Measurements from ENCODE around the gene CELF2. TPM values are rescaled to one million over a fixed set of nuclear protein-coding genes. Genes with fewer than 3 reads are reported as not detected.

Gene CELF2
- total and polyA plus RNA-seq, 9 of the 15 experiments (the other 6 are each of a cell fraction or from before 2014, with no cell fraction given): 4.0 to 20.3 (median 11.1) TPM

DNA sequence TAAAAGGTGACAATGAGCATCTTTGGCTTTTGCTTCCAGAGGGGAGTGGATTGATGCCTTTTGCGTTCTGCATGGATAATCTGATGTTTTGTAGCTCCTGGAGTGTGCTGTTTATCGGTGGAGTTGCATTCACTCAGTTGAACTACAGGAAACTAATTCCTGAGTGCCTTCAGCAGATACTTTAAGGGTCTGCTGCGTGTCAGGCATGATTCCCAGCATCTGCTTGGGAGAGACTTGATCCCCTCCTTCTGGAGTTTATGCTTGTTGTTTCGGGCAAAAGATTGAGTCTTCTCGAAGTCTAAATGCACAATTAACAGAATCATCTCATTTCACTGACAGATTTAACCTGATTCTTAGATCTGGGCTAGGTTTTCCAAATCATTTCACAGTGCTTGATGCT is 46.2 kb downstream of the CELF2 start:
- CTCF ChIA-PET (ENCODE audit: low intra/inter-chr PET ratio): no interaction called here
- Histone ChIP-seq H3K4me2 (ENCODE audit: insufficient read depth, low read length) (no peak overlapping the region), H2AFZ (ENCODE audit: low read depth, low read length) (no peak overlapping the region)
- TF ChIP-seq, protein P1, sequence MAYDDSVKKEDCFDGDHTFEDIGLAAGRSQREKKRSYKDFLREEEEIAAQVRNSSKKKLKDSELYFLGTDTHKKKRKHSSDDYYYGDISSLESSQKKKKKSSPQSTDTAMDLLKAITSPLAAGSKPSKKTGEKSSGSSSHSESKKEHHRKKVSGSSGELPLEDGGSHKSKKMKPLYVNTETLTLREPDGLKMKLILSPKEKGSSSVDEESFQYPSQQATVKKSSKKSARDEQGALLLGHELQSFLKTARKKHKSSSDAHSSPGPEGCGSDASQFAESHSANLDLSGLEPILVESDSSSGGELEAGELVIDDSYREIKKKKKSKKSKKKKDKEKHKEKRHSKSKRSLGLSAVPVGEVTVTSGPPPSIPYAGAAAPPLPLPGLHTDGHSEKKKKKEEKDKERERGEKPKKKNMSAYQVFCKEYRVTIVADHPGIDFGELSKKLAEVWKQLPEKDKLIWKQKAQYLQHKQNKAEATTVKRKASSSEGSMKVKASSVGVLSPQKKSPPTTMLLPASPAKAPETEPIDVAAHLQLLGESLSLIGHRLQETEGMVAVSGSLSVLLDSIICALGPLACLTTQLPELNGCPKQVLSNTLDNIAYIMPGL (CRISPR knock-in tag; IDR thresholded peaks at IDR 0.05): no peak
- TF ChIP-seq TCF3 (CRISPR knock-in tag; IDR thresholded peaks at IDR 0.05): no peak
- TF ChIP-seq, protein P2, sequence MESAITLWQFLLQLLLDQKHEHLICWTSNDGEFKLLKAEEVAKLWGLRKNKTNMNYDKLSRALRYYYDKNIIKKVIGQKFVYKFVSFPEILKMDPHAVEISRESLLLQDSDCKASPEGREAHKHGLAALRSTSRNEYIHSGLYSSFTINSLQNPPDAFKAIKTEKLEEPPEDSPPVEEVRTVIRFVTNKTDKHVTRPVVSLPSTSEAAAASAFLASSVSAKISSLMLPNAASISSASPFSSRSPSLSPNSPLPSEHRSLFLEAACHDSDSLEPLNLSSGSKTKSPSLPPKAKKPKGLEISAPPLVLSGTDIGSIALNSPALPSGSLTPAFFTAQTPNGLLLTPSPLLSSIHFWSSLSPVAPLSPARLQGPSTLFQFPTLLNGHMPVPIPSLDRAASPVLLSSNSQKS (CRISPR knock-in tag; IDR thresholded peaks at IDR 0.05): no peak
- TF ChIP-seq HMG20B (CRISPR knock-in tag; IDR thresholded peaks at IDR 0.05): no peak
- no peak for TF ChIP-seq RHOXF2B (CRISPR knock-in tag; conservative IDR thresholded peaks at IDR 0.05)
- TF ChIP-seq, protein P3, sequence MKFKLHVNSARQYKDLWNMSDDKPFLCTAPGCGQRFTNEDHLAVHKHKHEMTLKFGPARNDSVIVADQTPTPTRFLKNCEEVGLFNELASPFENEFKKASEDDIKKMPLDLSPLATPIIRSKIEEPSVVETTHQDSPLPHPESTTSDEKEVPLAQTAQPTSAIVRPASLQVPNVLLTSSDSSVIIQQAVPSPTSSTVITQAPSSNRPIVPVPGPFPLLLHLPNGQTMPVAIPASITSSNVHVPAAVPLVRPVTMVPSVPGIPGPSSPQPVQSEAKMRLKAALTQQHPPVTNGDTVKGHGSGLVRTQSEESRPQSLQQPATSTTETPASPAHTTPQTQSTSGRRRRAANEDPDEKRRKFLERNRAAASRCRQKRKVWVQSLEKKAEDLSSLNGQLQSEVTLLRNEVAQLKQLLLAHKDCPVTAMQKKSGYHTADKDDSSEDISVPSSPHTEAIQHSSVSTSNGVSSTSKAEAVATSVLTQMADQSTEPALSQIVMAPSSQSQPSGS (CRISPR knock-in tag; IDR thresholded peaks at IDR 0.05): no peak
- no peak for TF ChIP-seq MBD2 (IDR thresholded peaks at IDR 0.05; ENCODE audit: borderline replicate concordance, low read depth)
- TF ChIP-seq FOXP1 (CRISPR knock-in tag; IDR thresholded peaks at IDR 0.05): no peak
- TF ChIP-seq ELF1 (tag; IDR thresholded peaks at IDR 0.05): no peak
- TF ChIP-seq ZNF282 (CRISPR knock-in tag; IDR thresholded peaks at IDR 0.05): no peak
- TF ChIP-seq ZNF217 (CRISPR knock-in tag; IDR thresholded peaks at IDR 0.05): no peak
- TF ChIP-seq BMI1 (IDR thresholded peaks at IDR 0.05; ENCODE audit: low read length): no peak
- TF ChIP-seq ZFP30 (CRISPR knock-in tag; IDR thresholded peaks at IDR 0.05; ENCODE audit: borderline replicate concordance): no peak
- TF ChIP-seq SREBF2 (CRISPR knock-in tag; IDR thresholded peaks at IDR 0.05): no peak
- TF ChIP-seq BACH1 (tag; IDR thresholded peaks at IDR 0.05): no peak
- TF ChIP-seq ZNF785 (CRISPR knock-in tag; IDR thresholded peaks at IDR 0.05): no peak
- TF ChIP-seq, protein P4, sequence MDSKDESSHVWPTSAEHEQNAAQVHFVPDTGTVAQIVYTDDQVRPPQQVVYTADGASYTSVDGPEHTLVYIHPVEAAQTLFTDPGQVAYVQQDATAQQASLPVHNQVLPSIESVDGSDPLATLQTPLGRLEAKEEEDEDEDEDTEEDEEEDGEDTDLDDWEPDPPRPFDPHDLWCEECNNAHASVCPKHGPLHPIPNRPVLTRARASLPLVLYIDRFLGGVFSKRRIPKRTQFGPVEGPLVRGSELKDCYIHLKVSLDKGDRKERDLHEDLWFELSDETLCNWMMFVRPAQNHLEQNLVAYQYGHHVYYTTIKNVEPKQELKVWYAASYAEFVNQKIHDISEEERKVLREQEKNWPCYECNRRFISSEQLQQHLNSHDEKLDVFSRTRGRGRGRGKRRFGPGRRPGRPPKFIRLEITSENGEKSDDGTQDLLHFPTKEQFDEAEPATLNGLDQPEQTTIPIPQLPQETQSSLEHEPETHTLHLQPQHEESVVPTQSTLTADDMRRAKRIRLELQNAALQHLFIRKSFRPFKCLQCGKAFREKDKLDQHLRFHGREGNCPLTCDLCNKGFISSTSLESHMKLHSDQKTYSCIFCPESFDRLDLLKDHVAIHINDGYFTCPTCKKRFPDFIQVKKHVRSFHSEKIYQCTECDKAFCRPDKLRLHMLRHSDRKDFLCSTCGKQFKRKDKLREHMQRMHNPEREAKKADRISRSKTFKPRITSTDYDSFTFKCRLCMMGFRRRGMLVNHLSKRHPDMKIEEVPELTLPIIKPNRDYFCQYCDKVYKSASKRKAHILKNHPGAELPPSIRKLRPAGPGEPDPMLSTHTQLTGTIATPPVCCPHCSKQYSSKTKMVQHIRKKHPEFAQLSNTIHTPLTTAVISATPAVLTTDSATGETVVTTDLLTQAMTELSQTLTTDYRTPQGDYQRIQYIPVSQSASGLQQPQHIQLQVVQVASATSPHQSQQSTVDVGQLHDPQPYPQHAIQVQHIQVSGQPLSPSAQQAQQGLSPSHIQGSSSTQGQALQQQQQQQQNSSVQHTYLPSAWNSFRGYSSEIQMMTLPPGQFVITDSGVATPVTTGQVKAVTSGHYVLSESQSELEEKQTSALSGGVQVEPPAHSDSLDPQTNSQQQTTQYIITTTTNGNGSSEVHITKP (IDR thresholded peaks at IDR 0.05; ENCODE audit: partially characterized antibody): no peak
- no peak for TF ChIP-seq ZNF507 (tag; conservative IDR thresholded peaks at IDR 0.05)

More for the DNA sequence above, 46.2 kb downstream of the CELF2 start:
- no peaks in the 10 kb centered on the region for H3K9me1 ChIP-seq (ENCODE audit: control insufficient read depth, insufficient read depth, low read length)
- no peaks in the 10 kb centered on the region for H3K36me3 ChIP-seq (ENCODE audit: control insufficient read depth, insufficient read depth, low read length)
- intact Hi-C loops (cut with micrococcal nuclease): no loop called here
- no peak overlapping the region for H3K9ac ChIP-seq (ENCODE audit: insufficient read depth in 1 of 2, low read depth in 2 of 2, low read length in 2 of 2)
- WGBS (ENCODE audit: insufficient coverage, low coverage, missing lambda C conversion rate): 0% methylated on average over 5 of the region's 5 CpGs
- no peaks in the 10 kb centered on the region for H3K79me2 ChIP-seq (ENCODE audit: control insufficient read depth, insufficient read depth, low read length)
- H3K27ac ChIP-seq (ENCODE audit: extremely low read depth, low read depth, low read length): no peak overlapping the region
- in situ Hi-C loops (cut with MboI): no loop called here
- no peaks in the 10 kb centered on the region for H4K20me1 ChIP-seq (replicated peaks; ENCODE audit: control insufficient read depth, insufficient read depth, low read length)
- DNase-seq (ENCODE audit: extremely low read depth in 1 of 4, low spot score in 3 of 4): no peak
- POLR2A ChIA-PET: no interaction called here
- no peak for FAIRE-seq
- no TSS peak for BruUV-seq (replicated peaks)
- ATAC-seq: no peak
- no peaks in the 10 kb centered on the region for H3K9me3 ChIP-seq (replicated peaks; ENCODE audit: control insufficient read depth, insufficient read depth, low read depth, low read length)
- H3K4me1 ChIP-seq (replicated peaks in 1 of 2; ENCODE audit: control insufficient read depth in 2 of 2, insufficient read depth in 2 of 2, low read length in 2 of 2): no peaks in the 10 kb centered on the region
- peaks cover 4 to 6% of the 10 kb centered on the region in 2 experiments; a peak in 4 of 5 replicates for H3K27me3 ChIP-seq (ENCODE audit: control insufficient read depth in 2 of 2, insufficient read depth in 2 of 2, low read length in 2 of 2)
- no peak overlapping the region for H3K4me3 ChIP-seq

All from K562 (cell line).